ENCODE results near the gene RAB43. TPM values are rescaled to one million over a fixed set of nuclear protein-coding genes. Genes with fewer than 3 reads are reported as not detected.
A peak's percentile ranks its signal among the peaks of the same experiment; 100 is the strongest.
"Not testable (repeated sequence)": the region's sequence is repeated elsewhere in the genome, so short reads cannot be mapped to it uniquely, and the experiment has no call there.

The RAB43 gene
- total and polyA plus RNA-seq, 4 donors = 3.0 to 6.9 (median 4.4) TPM

DNA sequence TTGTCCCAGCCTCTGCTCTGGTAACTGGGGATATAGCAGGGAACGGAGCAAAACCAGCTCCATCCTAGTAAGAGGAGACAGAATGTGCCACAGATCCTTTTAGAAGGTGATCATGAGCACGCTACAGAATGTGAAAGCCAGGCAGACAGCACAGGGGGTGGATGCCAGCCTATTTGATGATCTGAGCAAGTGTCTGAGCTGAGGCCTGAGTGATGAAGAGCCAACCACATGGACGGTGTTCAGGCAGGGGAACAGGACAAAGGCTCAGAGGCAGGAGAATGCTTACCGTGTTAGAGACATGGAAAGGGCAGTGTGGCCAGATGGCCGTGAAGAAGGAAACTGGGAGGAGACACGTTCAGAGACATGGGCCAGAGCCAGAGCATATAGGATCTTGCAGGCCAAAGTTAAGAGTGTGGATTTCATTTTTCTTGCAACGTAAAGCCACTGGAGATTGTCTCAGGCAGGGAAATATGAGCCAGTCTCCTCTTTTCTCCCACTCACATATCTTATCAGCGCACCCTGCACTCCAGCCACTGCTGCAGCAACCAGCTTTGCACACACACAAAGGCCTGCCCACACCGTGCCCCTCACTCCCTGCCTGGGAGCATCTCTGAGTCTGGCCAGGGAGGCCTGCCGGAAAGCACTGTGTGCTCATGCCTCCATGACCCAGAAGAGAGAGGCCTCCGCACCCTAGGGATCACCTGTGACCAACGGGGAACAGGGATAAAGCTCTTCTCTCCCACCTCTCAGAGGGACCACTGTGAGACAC is 20.1 kb downstream of the RAB43 start:
- Histone ChIP-seq H3K27ac (ENCODE audit: low read depth, low read length) (no peak overlapping the region), H3K4me3 (ENCODE audit: low read depth, low read length) (no peak overlapping the region)
- no peak for DNase-seq (ENCODE audit: low read depth in 4 of 6, low spot score in 6 of 6)

DNA sequence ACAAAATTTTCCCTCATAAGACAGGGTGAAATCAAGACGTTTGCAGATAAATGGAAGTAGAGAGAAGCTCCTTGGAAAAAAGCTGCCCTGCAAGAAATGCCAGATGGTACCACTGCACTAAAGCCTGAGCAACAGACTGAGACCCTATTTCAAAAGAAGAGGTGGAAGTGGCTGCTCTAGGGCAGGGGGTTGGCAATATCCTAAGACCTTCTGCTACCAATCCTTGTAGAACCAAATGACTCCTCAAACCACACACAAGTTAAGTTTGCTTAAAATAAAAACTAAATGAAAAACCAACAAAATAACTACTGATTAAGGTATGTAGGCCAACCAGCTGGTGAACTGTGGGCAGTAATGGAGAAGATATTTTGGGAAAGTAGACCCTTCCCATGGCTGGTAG is 21.3 kb downstream of the RAB43 start:
- no CpG with 5 or more reads among the region's 1 CpG for WGBS (ENCODE audit: insufficient coverage)

More for the DNA sequence above, 20.1 kb downstream of the RAB43 start:
- no peaks in the 10 kb centered on the region for H3K27me3 ChIP-seq (ENCODE audit: control insufficient read depth, insufficient read depth, low read length)
- H3K36me3 ChIP-seq (ENCODE audit: control insufficient read depth, insufficient read depth, low read length) = peaks cover 3% of the 10 kb centered on the region
- no peaks in the 10 kb centered on the region for H3K4me1 ChIP-seq (ENCODE audit: control insufficient read depth, insufficient read depth, low read length)
- peaks cover 1% of the 10 kb centered on the region for H3K9me3 ChIP-seq (ENCODE audit: control insufficient read depth, insufficient read depth, low read length)
- WGBS (ENCODE audit: insufficient coverage) = 76% methylated on average over 10 of the region's 12 CpGs

DNA sequence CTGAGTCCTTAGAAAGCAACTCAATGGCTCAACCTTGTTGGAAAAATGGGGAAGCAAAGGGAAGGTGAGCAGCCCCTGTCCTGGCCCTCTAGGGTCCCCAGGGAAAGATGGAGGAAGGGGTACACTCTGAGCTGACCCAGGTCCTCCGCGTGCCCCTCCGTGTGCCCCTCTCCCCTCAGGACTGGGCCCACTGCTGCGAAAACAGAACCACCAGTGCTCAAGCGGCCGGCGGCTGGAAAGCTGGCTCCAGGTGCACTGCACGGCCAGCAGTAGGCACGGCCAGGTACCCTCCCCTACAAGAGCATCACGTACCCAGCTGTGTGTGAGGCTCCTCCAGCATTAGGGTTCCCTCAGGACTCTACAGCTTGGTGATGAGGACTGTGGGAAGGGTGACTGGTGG is 26.3 kb downstream of the RAB43 start:
- WGBS (ENCODE audit: insufficient coverage) = over 99% methylated on average over 6 of the region's 10 CpGs
- no peak overlapping the region for H3K27ac ChIP-seq (ENCODE audit: low read depth, low read length)
- H3K27me3 ChIP-seq (ENCODE audit: control insufficient read depth, insufficient read depth, low read length) = no peaks in the 10 kb centered on the region
- H3K9me3 ChIP-seq (ENCODE audit: control insufficient read depth, insufficient read depth, low read length) = peaks cover 1% of the 10 kb centered on the region
- no peak overlapping the region for H3K4me3 ChIP-seq (ENCODE audit: low read depth, low read length)
- peaks cover 43% of the 10 kb centered on the region for H3K36me3 ChIP-seq (ENCODE audit: control insufficient read depth, insufficient read depth, low read length)
- no peaks in the 10 kb centered on the region for H3K4me1 ChIP-seq (ENCODE audit: control insufficient read depth, insufficient read depth, low read length)
- DNase-seq (ENCODE audit: low read depth in 4 of 6, low spot score in 6 of 6) = no peak

More for the DNA sequence above, 21.3 kb downstream of the RAB43 start:
- no peaks in the 10 kb centered on the region for H3K27me3 ChIP-seq (ENCODE audit: control insufficient read depth, insufficient read depth, low read length)
- H3K9me3 ChIP-seq (ENCODE audit: control insufficient read depth, insufficient read depth, low read length) = peaks cover 1% of the 10 kb centered on the region
- no peak overlapping the region for H3K27ac ChIP-seq (ENCODE audit: low read depth, low read length)
- peaks cover 5% of the 10 kb centered on the region for H3K36me3 ChIP-seq (ENCODE audit: control insufficient read depth, insufficient read depth, low read length)
- H3K4me3 ChIP-seq (ENCODE audit: low read depth, low read length) = no peak overlapping the region
- DNase-seq (ENCODE audit: low read depth in 4 of 6, low spot score in 6 of 6) = no peak
- H3K4me1 ChIP-seq (ENCODE audit: control insufficient read depth, insufficient read depth, low read length) = no peaks in the 10 kb centered on the region

DNA sequence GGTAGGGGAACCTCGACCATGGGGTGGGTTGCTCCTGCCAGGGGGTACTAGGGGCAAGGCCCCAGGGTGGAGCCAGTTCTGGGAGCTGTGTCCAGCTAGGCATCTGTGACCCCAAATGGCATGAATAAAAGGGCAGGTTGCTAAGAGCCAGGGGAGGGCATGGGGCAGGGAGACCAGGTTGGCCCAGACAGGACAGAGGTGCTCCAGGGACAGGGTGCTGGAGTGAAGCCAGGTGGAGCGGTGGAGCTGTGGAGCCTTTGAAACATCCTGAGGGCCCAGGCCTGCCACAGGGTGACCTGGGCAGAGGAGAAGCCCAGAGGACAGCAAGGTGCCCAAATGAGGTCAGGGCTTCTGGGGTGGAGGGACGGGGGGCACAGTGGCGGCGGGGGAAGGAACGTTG is 33.3 kb downstream of the RAB43 start:
- H3K27me3 ChIP-seq (ENCODE audit: control insufficient read depth, insufficient read depth, low read length); H3K27ac ChIP-seq (ENCODE audit: low read depth, low read length); DNase-seq (ENCODE audit: low read depth in 4 of 6, low spot score in 6 of 6); H3K4me3 ChIP-seq (ENCODE audit: low read depth, low read length); H3K4me1 ChIP-seq (ENCODE audit: control insufficient read depth, insufficient read depth, low read length); H3K9me3 ChIP-seq (ENCODE audit: control insufficient read depth, insufficient read depth, low read length): not testable (repeated sequence)
- no CpG with 5 or more reads among the region's 6 CpGs for WGBS (ENCODE audit: insufficient coverage)
- peaks cover 23% of the 10 kb centered on the region for H3K36me3 ChIP-seq (ENCODE audit: control insufficient read depth, insufficient read depth, low read length)

DNA sequence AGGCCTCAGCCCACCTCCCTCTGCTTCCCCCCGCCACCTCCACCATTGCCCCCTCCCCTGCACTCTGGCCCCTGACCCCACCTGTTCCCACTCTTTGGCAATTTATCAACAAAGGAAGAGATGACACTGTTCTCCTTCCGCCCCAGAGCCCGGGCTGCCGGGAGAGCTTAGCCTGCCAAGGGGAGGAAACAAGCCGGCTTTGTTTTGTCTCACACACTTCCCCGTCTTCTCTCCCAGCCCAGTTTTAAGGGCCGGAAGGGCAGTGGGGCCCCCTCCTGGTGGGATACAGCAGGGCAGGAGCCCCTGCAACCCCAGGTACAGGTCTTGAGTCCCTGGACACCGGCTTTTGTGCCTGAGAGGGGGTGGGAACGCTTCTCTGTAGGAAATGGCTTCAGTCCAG is 33.7 kb downstream of the RAB43 start:
- H3K4me1 ChIP-seq (ENCODE audit: control insufficient read depth, insufficient read depth, low read length); H3K9me3 ChIP-seq (ENCODE audit: control insufficient read depth, insufficient read depth, low read length); H3K4me3 ChIP-seq (ENCODE audit: low read depth, low read length); H3K27me3 ChIP-seq (ENCODE audit: control insufficient read depth, insufficient read depth, low read length); H3K27ac ChIP-seq (ENCODE audit: low read depth, low read length): not testable (repeated sequence)
- no CpG with 5 or more reads among the region's 9 CpGs for WGBS (ENCODE audit: insufficient coverage)
- peaks cover 20% of the 10 kb centered on the region for H3K36me3 ChIP-seq (ENCODE audit: control insufficient read depth, insufficient read depth, low read length)
- DNase-seq (ENCODE audit: low read depth in 4 of 6, low spot score in 6 of 6) = peak; percentile 3 to 53 (median 18)

DNA sequence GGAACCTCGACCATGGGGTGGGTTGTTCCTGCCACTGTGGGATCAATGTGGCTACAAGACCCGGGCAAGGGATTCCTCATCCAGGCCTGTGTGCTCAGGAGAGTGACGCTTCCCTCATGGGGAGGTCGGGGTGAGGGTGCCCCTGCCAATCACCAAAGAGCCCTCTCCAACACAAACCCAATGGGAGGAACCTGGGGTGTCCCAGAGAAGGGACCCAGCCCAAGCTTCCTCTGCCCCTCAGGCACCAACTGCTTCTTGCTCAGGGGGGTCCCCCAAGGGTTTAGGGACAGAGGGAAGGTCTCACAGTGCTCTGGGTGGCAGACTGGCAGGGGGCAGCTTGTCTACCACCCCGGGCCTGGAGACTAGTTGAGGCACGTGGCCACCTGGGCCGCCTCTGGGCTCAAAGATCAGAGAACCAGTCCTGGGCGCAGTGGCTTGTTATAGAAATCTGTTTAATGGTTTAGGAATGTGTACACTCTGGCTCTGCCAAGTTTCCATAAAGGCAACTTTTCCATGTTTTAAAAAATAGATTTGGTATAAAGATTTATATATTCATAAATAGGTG is 34.4 kb downstream of the RAB43 start:
- no peaks in the 10 kb centered on the region for H3K9me3 ChIP-seq (ENCODE audit: control insufficient read depth, insufficient read depth, low read length)
- no peak overlapping the region for H3K4me3 ChIP-seq (ENCODE audit: low read depth, low read length)
- 80% methylated on average over 7 of the region's 8 CpGs for WGBS (ENCODE audit: insufficient coverage)
- no peak for DNase-seq (ENCODE audit: low read depth in 4 of 6, low spot score in 6 of 6)
- peaks cover 6% of the 10 kb centered on the region for H3K4me1 ChIP-seq (ENCODE audit: control insufficient read depth, insufficient read depth, low read length)
- H3K36me3 ChIP-seq (ENCODE audit: control insufficient read depth, insufficient read depth, low read length) = peaks cover 13% of the 10 kb centered on the region
- peak overlapping the region; percentile 65 for H3K27ac ChIP-seq (ENCODE audit: low read depth, low read length)
- H3K27me3 ChIP-seq (ENCODE audit: control insufficient read depth, insufficient read depth, low read length) = no peaks in the 10 kb centered on the region

DNA sequence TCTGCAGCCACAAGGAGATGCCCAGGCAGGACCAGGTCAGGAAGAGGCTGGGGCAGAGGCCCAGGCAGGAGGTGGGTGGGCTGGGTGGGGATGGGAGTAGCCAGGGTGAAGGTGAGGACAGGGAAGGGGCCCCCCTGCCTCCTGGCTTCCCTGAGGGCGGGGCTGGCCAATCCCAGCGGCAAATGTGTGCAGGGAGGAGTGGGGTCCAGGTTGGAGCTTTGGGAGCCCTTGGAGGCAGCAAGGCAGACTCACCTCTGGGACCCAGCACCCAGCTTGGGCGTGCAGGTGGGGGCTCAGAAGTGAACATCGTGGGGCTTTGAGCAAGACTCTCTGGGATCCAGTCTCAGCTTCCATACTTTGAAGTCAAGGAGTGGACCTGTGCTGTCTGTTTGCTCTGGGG is 35.8 kb downstream of the RAB43 start:
- peaks cover 6% of the 10 kb centered on the region for H3K4me1 ChIP-seq (ENCODE audit: control insufficient read depth, insufficient read depth, low read length)
- H3K9me3 ChIP-seq (ENCODE audit: control insufficient read depth, insufficient read depth, low read length) = no peaks in the 10 kb centered on the region
- no peak overlapping the region for H3K4me3 ChIP-seq (ENCODE audit: low read depth, low read length)
- no peak overlapping the region for H3K27ac ChIP-seq (ENCODE audit: low read depth, low read length)
- 93% methylated on average over 4 of the region's 4 CpGs for WGBS (ENCODE audit: insufficient coverage)
- H3K27me3 ChIP-seq (ENCODE audit: control insufficient read depth, insufficient read depth, low read length) = no peaks in the 10 kb centered on the region
- DNase-seq (ENCODE audit: low read depth in 4 of 6, low spot score in 6 of 6) = no peak
- peaks cover 3% of the 10 kb centered on the region for H3K36me3 ChIP-seq (ENCODE audit: control insufficient read depth, insufficient read depth, low read length)

DNA sequence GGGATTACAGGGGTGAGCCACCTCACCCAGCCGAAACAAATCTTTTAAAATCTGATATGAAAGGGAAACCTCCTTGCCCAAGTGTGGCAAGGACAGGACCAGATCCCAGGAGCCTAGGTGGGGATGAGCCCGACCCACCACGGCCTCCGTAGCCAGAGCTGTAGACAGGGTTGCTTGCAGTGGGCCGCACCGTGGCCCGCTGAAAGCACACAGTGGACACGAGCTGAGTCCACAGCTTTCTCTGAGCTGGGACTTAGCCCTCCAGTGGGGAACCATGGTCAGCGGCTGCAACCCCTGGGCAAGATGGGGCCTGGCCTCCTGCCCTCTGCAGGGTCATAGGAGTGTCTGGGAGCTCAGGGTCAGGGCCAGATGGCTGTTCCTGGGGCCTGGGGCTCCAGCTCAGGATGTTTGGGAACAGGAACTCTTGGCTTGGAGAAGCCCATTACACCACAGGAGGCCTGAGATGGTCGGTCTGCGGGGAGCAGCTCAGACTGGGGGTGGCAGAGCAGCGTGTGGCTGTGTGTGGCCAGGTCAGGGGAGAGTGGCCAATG is 36.4 kb downstream of the RAB43 start:
- no peak for DNase-seq (ENCODE audit: low read depth in 4 of 6, low spot score in 6 of 6)
- H3K36me3 ChIP-seq (ENCODE audit: control insufficient read depth, insufficient read depth, low read length) = peaks cover 3% of the 10 kb centered on the region
- H3K27ac ChIP-seq (ENCODE audit: low read depth, low read length) = no peak overlapping the region
- no peak overlapping the region for H3K4me3 ChIP-seq (ENCODE audit: low read depth, low read length)
- peaks cover 6% of the 10 kb centered on the region for H3K4me1 ChIP-seq (ENCODE audit: control insufficient read depth, insufficient read depth, low read length)
- 94% methylated on average over 12 of the region's 12 CpGs for WGBS (ENCODE audit: insufficient coverage)
- no peaks in the 10 kb centered on the region for H3K27me3 ChIP-seq (ENCODE audit: control insufficient read depth, insufficient read depth, low read length)
- H3K9me3 ChIP-seq (ENCODE audit: control insufficient read depth, insufficient read depth, low read length) = no peaks in the 10 kb centered on the region

DNA sequence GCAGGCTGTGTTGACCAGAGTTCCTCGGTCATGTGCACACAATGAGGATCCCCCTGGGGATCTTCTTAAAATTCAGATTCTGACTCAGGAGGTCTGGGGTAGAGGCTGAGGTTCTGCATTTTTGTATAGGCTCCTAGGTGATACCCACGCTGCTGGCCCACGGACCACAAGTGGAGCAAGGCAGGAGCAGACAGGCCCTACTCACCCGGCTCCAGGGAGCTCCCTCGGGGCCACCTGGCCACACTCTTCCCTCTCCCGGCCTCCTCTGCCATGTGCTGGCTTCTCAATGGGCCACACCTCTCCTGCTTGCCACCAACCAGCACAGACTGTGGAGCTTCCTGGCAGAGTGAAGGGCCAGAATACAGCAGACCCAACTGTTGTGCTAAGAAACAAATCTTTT is 37.1 kb downstream of the RAB43 start:
- Histone ChIP-seq H3K9me3 (ENCODE audit: control insufficient read depth, insufficient read depth, low read length) (no peaks in the 10 kb centered on the region), H3K27me3 (ENCODE audit: control insufficient read depth, insufficient read depth, low read length) (no peaks in the 10 kb centered on the region), H3K27ac (ENCODE audit: low read depth, low read length) (no peak overlapping the region), H3K4me3 (ENCODE audit: low read depth, low read length) (no peak overlapping the region), H3K36me3 (ENCODE audit: control insufficient read depth, insufficient read depth, low read length) (peaks cover 3% of the 10 kb centered on the region), H3K4me1 (ENCODE audit: control insufficient read depth, insufficient read depth, low read length) (peaks cover 6% of the 10 kb centered on the region)
- no peak for DNase-seq (ENCODE audit: low read depth in 4 of 6, low spot score in 6 of 6)
- WGBS (ENCODE audit: insufficient coverage) = 74% methylated on average over 6 of the region's 6 CpGs

DNA sequence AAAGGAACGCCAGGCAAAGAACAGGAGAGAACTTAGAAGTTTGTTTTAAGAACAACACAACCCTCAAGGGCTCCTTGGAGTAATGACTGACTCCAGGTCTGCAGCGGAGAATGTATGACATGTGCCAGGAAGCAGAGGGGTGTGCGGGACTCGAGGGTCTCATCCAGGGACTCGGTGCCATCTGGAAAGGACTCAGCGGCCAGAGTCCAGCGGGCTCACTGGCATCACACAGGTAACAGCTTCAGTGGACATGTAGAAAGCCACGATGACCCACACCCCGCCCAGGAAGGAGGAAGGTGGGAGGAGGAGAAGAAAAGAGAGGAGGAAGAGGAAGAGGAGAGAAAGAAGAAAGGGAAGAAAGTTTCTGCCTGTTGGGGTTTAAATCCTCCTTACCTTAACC is 39.6 kb downstream of the RAB43 start:
- Histone ChIP-seq H3K9me3 (ENCODE audit: control insufficient read depth, insufficient read depth, low read length) (no peaks in the 10 kb centered on the region), H3K27me3 (ENCODE audit: control insufficient read depth, insufficient read depth, low read length) (no peaks in the 10 kb centered on the region), H3K36me3 (ENCODE audit: control insufficient read depth, insufficient read depth, low read length) (peaks cover under 1% of the 10 kb centered on the region), H3K4me1 (ENCODE audit: control insufficient read depth, insufficient read depth, low read length) (peaks cover 2% of the 10 kb centered on the region), H3K27ac (ENCODE audit: low read depth, low read length) (no peak overlapping the region), H3K4me3 (ENCODE audit: low read depth, low read length) (no peak overlapping the region)
- WGBS (ENCODE audit: insufficient coverage) = 90% methylated on average over 7 of the region's 9 CpGs
- no peak for DNase-seq (ENCODE audit: low read depth in 4 of 6, low spot score in 6 of 6)
